ENCODE results near the gene PAK1.
A peak's percentile ranks its signal among the peaks of the same experiment; 100 is the strongest.

The PAK1 gene

DNA sequence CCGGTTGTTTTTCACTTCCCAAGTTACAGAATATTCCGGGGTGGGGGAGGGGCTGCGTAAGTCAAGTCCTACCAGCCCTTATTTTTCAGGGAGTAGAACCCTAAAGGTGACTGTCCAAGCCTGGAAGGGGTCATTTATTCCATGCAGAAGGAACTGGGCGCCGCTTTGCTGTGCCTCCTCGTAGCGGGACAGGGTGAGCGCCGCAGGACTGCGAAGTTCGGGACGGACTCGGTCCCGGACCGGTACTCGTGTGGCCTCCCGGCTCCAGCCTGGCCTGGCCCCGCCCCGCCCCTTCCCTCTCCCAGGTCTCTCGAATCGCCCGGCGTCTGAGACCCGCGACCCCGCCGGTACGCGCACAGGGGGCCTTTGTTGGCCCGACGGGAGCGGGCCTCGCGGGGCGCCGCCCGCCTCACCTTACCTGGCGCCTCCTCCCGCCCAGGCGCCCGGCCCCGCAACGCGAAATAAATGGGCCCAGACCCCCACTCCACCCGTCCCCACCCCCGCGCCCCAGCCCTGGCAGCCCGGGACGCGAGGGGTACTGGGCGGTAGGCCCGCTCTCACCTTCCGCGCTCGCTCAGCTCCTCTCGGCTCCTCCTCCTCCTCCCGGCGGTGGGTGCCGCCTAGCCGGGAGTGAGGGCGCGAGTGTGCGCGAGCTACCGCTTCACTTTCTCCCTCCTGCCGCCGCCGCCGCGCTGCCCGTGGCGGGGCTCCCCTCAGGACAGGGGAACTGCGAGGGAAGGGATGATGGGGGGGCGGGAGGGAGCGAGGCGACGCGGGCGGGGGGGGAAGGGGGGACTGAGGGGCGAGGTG, 698 bp downstream of the PAK1 start:
- no peaks in the 10 kb centered on the region for H3K36me3 ChIP-seq (ENCODE audit: control insufficient read depth, insufficient read depth, low read length)

DNA sequence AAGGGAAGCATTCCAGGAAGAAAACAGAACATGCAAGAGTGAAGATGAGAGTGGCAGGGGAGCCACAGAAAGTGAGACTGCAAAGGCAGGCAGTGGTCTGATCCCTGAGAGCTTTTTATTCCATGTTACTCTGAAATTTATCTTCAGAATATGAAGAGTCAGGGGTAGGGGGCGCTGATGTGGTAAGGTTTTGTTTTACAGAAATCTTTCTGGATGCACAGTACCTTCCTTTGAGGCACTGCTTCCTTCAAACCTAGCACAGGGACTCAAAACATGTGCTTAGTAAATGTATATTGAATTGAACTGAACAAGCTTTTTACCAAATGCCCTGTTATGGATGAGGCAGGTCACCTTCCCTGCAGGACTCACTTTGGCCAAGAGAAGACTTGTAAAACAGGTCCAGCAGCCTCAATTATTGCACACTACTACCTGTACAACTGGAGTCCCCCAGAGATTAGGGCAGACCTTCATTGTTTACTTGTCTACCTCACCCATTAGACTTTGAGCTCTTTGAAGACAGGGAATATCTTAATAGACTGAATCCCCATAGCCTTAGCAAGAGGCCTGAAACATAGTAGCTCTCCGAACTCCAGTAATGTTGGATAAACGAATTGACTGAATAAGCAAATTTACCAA, 2.2 kb downstream of the PAK1 start:
- no peak overlapping the region for H3K4me3 ChIP-seq (ENCODE audit: low read depth, low read length)
- no peaks in the 10 kb centered on the region for H3K4me1 ChIP-seq
- no peaks in the 10 kb centered on the region for H3K27me3 ChIP-seq (ENCODE audit: control insufficient read depth, insufficient read depth, low read length)
- no peaks in the 10 kb centered on the region for H3K9me3 ChIP-seq (ENCODE audit: control insufficient read depth, low read length)
- H3K9ac ChIP-seq = no peak overlapping the region
- H2AFZ ChIP-seq = no peak overlapping the region
- no peak overlapping the region for H3K4me2 ChIP-seq (ENCODE audit: low read length)
- H3K36me3 ChIP-seq (ENCODE audit: control insufficient read depth, insufficient read depth, low read length) = no peaks in the 10 kb centered on the region
- no peaks in the 10 kb centered on the region for H3K79me2 ChIP-seq
- TF ChIP-seq, protein P1, sequence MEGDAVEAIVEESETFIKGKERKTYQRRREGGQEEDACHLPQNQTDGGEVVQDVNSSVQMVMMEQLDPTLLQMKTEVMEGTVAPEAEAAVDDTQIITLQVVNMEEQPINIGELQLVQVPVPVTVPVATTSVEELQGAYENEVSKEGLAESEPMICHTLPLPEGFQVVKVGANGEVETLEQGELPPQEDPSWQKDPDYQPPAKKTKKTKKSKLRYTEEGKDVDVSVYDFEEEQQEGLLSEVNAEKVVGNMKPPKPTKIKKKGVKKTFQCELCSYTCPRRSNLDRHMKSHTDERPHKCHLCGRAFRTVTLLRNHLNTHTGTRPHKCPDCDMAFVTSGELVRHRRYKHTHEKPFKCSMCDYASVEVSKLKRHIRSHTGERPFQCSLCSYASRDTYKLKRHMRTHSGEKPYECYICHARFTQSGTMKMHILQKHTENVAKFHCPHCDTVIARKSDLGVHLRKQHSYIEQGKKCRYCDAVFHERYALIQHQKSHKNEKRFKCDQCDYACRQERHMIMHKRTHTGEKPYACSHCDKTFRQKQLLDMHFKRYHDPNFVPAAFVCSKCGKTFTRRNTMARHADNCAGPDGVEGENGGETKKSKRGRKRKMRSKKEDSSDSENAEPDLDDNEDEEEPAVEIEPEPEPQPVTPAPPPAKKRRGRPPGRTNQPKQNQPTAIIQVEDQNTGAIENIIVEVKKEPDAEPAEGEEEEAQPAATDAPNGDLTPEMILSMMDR (IDR thresholded peaks at IDR 0.05) = no peak
- H3K27ac ChIP-seq = no peak overlapping the region

More for the DNA sequence above, 698 bp downstream of the PAK1 start:
- no peaks in the 10 kb centered on the region for H3K4me1 ChIP-seq
- no peaks in the 10 kb centered on the region for H3K9me3 ChIP-seq (ENCODE audit: control insufficient read depth, low read length)
- H3K27me3 ChIP-seq (ENCODE audit: control insufficient read depth, insufficient read depth, low read length) = no peaks in the 10 kb centered on the region
- peak overlapping the region; percentile 88 for H2AFZ ChIP-seq
- no peak overlapping the region for H3K9ac ChIP-seq
- peak overlapping the region; percentile 53 for H3K4me3 ChIP-seq (ENCODE audit: low read depth, low read length)
- H3K27ac ChIP-seq = peak overlapping the region; percentile 60
- no peaks in the 10 kb centered on the region for H3K79me2 ChIP-seq
- peak overlapping the region; percentile 56 for H3K4me2 ChIP-seq (ENCODE audit: low read length)
- TF ChIP-seq, protein P1 (IDR thresholded peaks at IDR 0.05) = no peak

DNA sequence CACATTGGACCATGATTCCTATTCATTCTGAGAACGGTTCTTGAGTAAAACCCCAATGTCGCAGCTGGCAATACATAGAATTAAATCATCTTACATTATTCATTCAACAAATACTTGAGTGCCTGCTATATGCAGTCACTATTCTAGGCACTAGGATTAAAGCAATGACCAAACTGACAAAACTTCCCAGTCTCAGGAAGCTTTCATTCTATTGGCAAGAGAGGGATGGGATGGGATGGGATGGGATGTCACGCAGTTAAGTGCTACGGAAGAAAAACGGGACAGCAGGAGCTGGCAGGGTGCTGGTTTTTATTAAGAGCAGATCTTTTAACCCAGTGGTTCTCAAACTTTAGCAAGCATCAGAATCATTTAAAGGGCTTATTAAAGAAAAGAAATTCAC, 2.9 kb downstream of the PAK1 start:
- no peaks in the 10 kb centered on the region for H3K36me3 ChIP-seq (ENCODE audit: control insufficient read depth, insufficient read depth, low read length)
- H3K4me2 ChIP-seq (ENCODE audit: low read length) = no peak overlapping the region
- no peak overlapping the region for H2AFZ ChIP-seq
- no peak overlapping the region for H3K27ac ChIP-seq
- no peaks in the 10 kb centered on the region for H3K9me3 ChIP-seq (ENCODE audit: control insufficient read depth, low read length)
- H3K9ac ChIP-seq = no peak overlapping the region
- no peaks in the 10 kb centered on the region for H3K27me3 ChIP-seq (ENCODE audit: control insufficient read depth, insufficient read depth, low read length)
- H3K79me2 ChIP-seq = no peaks in the 10 kb centered on the region
- TF ChIP-seq, protein P1 (IDR thresholded peaks at IDR 0.05) = no peak
- H3K4me1 ChIP-seq = no peaks in the 10 kb centered on the region
- no peak overlapping the region for H3K4me3 ChIP-seq (ENCODE audit: low read depth, low read length)

DNA sequence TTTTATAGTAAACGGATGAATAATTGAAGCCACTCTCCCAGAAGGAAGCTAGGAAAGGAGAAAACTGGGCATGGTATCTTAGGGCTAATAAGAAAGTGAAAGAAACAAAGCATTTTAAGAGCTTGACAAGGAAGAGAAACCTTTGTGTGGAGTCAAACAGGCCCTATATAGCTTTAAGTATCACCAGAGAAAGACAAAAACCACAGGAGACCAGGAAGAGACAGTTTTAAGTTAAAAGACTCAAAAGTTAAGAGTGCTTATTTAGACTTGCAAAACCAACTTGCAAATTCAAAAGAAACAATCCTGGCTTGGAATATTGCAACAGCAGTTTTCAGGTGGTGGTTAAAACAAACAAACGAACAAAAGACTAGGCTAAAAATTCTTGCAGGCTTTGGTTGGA, 3.4 kb downstream of the PAK1 start:
- Histone ChIP-seq H3K4me3 (ENCODE audit: low read depth, low read length) (no peak overlapping the region), H3K4me1 (no peaks in the 10 kb centered on the region)

More for the DNA sequence above, 3.4 kb downstream of the PAK1 start:
- Histone ChIP-seq H2AFZ (no peak overlapping the region), H3K79me2 (no peaks in the 10 kb centered on the region), H3K27ac (no peak overlapping the region), H3K9me3 (ENCODE audit: control insufficient read depth, low read length) (no peaks in the 10 kb centered on the region), H3K36me3 (ENCODE audit: control insufficient read depth, insufficient read depth, low read length) (no peaks in the 10 kb centered on the region), H3K27me3 (ENCODE audit: control insufficient read depth, insufficient read depth, low read length) (no peaks in the 10 kb centered on the region), H3K9ac (no peak overlapping the region), H3K4me2 (ENCODE audit: low read length) (no peak overlapping the region)
- TF ChIP-seq, protein P1 (IDR thresholded peaks at IDR 0.05) = no peak
